IMR-90 (cell line): Measurements from ENCODE around the gene USP47. TPM values are rescaled to one million over a fixed set of nuclear protein-coding genes. Genes with fewer than 3 reads are reported as not detected.
A peak's percentile ranks its signal among the peaks of the same experiment; 100 is the strongest.

Experiments used
- ATAC-seq: fragments of 200-7000 bp; cut with Tn5 transposase; 2 replicates; pipeline ENCODE4 v1.9.1; 2020; ENCODE audit warnings: low read depth, mild to moderate bottlenecking, moderate library complexity
- BruUV-seq: library from RNA; stranded (reverse); fragments of 400-500 nt; replicated peaks from 2 replicates; lab custom pipeline; 2021; lab: Mats Ljungman, UMichigan
- CTCF ChIA-PET: fragments of 300-600 bp; formaldehyde crosslinking; extraction: SDS; loops from one replicate; lab custom pipeline; 2021; ENCODE audit warnings: antibody characterized with exemption; lab: Yijun Ruan, JAX
- POLR2A ChIA-PET: fragments of 300-600 bp; sonication (Branson Sonifier 250); formaldehyde crosslinking; loops from one replicate; lab custom pipeline; 2022; ENCODE audit warnings: antibody characterized with exemption; ENCODE audit not compliant: unreplicated experiment; lab: Charles Lee
- DNase-seq: peaks from one replicate; pipeline ENCODE4 v3.0.0; 2013
- H2AFZ ChIP-seq: replicated peaks from 2 replicates; pipeline ENCODE3; 2013; ENCODE audit warnings: low read length, mild to moderate bottlenecking; ENCODE audit not compliant: poor library complexity
- H2AK5ac ChIP-seq: 2 replicates; pipeline ENCODE4 v1.6.1; 2013; ENCODE audit warnings: low read depth, low read length, inconsistent platforms
- H2AK9ac ChIP-seq: replicated peaks from 2 replicates; pipeline ENCODE3; 2013; ENCODE audit warnings: mild to moderate bottlenecking, low read depth, low read length, moderate library complexity; ENCODE audit not compliant: poor library complexity
- H2BK120ac ChIP-seq: 2 replicates; pipeline ENCODE4 v1.6.1; 2013; ENCODE audit warnings: low read depth, low read length, inconsistent platforms
- H2BK15ac ChIP-seq: 3 replicates; pipeline ENCODE4 v1.6.1; 2013; ENCODE audit warnings: low read depth, low read length, inconsistent platforms
- H2BK20ac ChIP-seq: 2 replicates; pipeline ENCODE4 v1.6.1; 2013; ENCODE audit warnings: low read depth, mild to moderate bottlenecking, inconsistent platforms, low read length, moderate library complexity
- H2BK5ac ChIP-seq: 2 replicates; pipeline ENCODE4 v1.6.1; 2013; ENCODE audit warnings: mild to moderate bottlenecking, low read depth, low read length, inconsistent platforms; ENCODE audit not compliant: poor library complexity, severe bottlenecking
- H3K14ac ChIP-seq: replicated peaks from 2 replicates; pipeline ENCODE4 v1.6.1; 2013; ENCODE audit warnings: low read depth, low read length, inconsistent platforms
- H3K18ac ChIP-seq: 2 replicates; pipeline ENCODE4 v1.6.1; 2013; ENCODE audit warnings: low read depth, low read length, control low read depth
- H3K23ac ChIP-seq: 2 replicates; pipeline ENCODE4 v1.6.1; 2013; ENCODE audit warnings: low read depth, low read length, inconsistent platforms
- H3K27ac ChIP-seq: 2 replicates; pipeline ENCODE4 v1.5.1; 2013; ENCODE audit warnings: mild to moderate bottlenecking, control low read depth, low read length; ENCODE audit not compliant: insufficient read depth
- H3K27me3 ChIP-seq: 2 replicates; pipeline ENCODE4 v1.6.1; 2013; ENCODE audit warnings: low read length; ENCODE audit not compliant: control insufficient read depth, insufficient read depth
- H3K36me3 ChIP-seq: 2 replicates; pipeline ENCODE4 v1.6.1; 2013; ENCODE audit warnings: low read length, mixed read lengths; ENCODE audit not compliant: control insufficient read depth, insufficient read depth
- H3K4ac ChIP-seq: 2 replicates; pipeline ENCODE4 v1.6.1; 2013; ENCODE audit warnings: low read depth, low read length, inconsistent platforms
- H3K4me1 ChIP-seq: 2 replicates; pipeline ENCODE4 v1.6.1; 2013; ENCODE audit warnings: low read length, mixed read lengths; ENCODE audit not compliant: control insufficient read depth, insufficient read depth
- H3K4me2 ChIP-seq: 2 replicates; pipeline ENCODE4 v1.6.1; 2013; ENCODE audit warnings: low read depth, mild to moderate bottlenecking, control low read depth, low read length, moderate library complexity
- H3K4me3 ChIP-seq: 2 replicates; pipeline ENCODE4 v1.5.1; 2013; ENCODE audit warnings: low read depth, mild to moderate bottlenecking, control low read depth, low read length, moderate library complexity; ENCODE audit not compliant: insufficient read depth
- H3K56ac ChIP-seq: 2 replicates; pipeline ENCODE4 v1.6.1; 2013; ENCODE audit warnings: low read length, inconsistent platforms; ENCODE audit not compliant: insufficient read depth; ENCODE audit errors: extremely low read depth
- H3K79me1 ChIP-seq, 2 experiments: 2 replicates each; pipeline ENCODE4 v1.6.1; 2013; ENCODE audit warnings: low read length in 2 of 2, inconsistent platforms in 1 of 2, low read depth in 1 of 2
- H3K9ac ChIP-seq: 2 replicates; pipeline ENCODE4 v1.6.1; 2013; ENCODE audit warnings: low read depth, low read length, control low read depth
- H3K9me1 ChIP-seq: 2 replicates; pipeline ENCODE4 v1.6.1; 2013; ENCODE audit warnings: low read length, inconsistent platforms; ENCODE audit not compliant: insufficient read depth
- H3K9me3 ChIP-seq: 2 replicates; pipeline ENCODE4 v1.6.1; 2013; ENCODE audit warnings: low read length; ENCODE audit not compliant: control insufficient read depth, insufficient read depth
- H4K20me1 ChIP-seq: 2 replicates; pipeline ENCODE4 v1.6.1; 2013; ENCODE audit warnings: low read length, inconsistent platforms; ENCODE audit not compliant: insufficient read depth
- H4K5ac ChIP-seq: 2 replicates; pipeline ENCODE4 v1.6.1; 2013; ENCODE audit warnings: mild to moderate bottlenecking, low read depth, low read length, control low read depth
- H4K8ac ChIP-seq, 2 experiments: 2 replicates each; pipeline ENCODE4 v1.6.1; 2013; ENCODE audit warnings: low read depth in 2 of 2, low read length in 2 of 2, control low read depth in 1 of 2, inconsistent platforms in 1 of 2
- H4K91ac ChIP-seq: 2 replicates; pipeline ENCODE4 v1.6.1; 2013; ENCODE audit warnings: low read depth, low read length, inconsistent platforms; ENCODE audit not compliant: insufficient read depth
- CEBPB ChIP-seq: IDR thresholded peaks from 2 replicates; pipeline ENCODE4 v1.6.1; 2012; ENCODE audit warnings: low read depth, low read length, improper control_type of control experiment
- POLR2A ChIP-seq: IDR thresholded peaks from 2 replicates; pipeline ENCODE4 v1.6.1; 2012; ENCODE audit warnings: mild to moderate bottlenecking, low read depth, low read length
- WGBS, 2 experiments: methylation state at CpG; one replicate each; pipeline versions ENCODE4 v1.1.5 to v1.1.7; 2013; ENCODE audit warnings: missing lambda C conversion rate in 2 of 2; ENCODE audit not compliant: insufficient read length in 1 of 2; ENCODE audit errors: extremely low coverage in 2 of 2; 5-methylcytosine and 5-hydroxymethylcytosine counted together
- dilution Hi-C: fragments of 300-500 bp; cut with HindIII; formaldehyde crosslinking; loops from one replicate; pipeline ENCODE4 v1.14.3; 2018; ENCODE audit warnings: low sequenced_read_pairs; ENCODE audit not compliant: unreplicated experiment
- in situ Hi-C: fragments of 300-500 bp; cut with MboI; formaldehyde crosslinking; loops from 3 replicates; pipeline ENCODE4 v1.14.3; 2019; ENCODE audit warnings: low sequenced_read_pairs, inconsistent platforms, mixed read lengths
- intact Hi-C: fragments of 100-400 bp; cut with micrococcal nuclease; formaldehyde crosslinking; loops from 2 replicates; pipeline ENCODE4 v1.10.0; 2022
- polyA plus RNA-seq, 3 experiments: library from polyadenylated mRNA; depleted of rRNA; stranded (reverse); fragments of >200 nt; gene quantifications; 2 replicates each; pipeline ENCODE4 v1.2.3, GENCODE V29; 2012; ENCODE audit warnings: low replicate concordance in 1 of 3
- total RNA-seq: library from RNA; depleted of rRNA; stranded (reverse); fragments of >200 nt; gene quantifications from 2 replicates; pipeline ENCODE4 v1.2.3, GENCODE V29; 2012

USP47 gene
- total and polyA plus RNA-seq, 2 of the 4 experiments (the other 2 are of a cell fraction): 15.0 to 110 TPM

DNA sequence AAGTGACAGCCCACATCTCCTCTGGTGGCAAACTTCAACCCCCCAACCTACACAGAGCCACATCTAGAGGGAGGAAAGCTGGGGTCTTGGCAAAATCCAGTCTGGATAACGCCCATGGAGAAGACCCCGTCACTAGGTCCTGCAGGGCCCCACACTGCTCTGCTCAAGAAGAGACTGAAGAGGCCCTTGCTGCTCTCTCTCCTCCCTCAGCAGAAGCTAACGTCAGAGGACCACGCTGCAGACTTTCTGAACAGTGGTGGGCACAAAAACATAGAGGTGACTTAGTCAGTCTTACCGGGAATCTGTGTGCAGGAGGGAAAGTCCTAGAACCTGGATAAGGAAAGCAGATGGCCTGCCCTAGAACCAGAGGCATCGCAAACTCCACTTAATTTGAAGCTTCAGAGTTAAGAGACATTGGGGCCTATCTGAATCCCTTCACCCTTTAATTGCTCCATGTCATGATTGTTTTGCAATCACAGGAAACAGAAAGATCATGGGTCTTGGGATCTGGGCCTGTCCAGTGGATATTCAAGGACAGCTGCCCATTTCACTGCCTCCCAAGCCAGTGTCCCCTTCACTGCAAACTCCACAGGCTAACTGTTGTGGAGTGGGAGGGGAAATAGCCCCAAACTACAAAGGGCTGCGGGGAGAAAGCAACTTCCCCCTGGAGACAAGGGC is 164.9 kb downstream of the USP47 start:
- H3K14ac ChIP-seq: peak overlapping the region; percentile 84
- peaks cover 29 to 66% of the 10 kb centered on the region in 2 experiments for H3K79me1 ChIP-seq
- peak overlapping the region; percentile 67 for H3K27ac ChIP-seq
- POLR2A ChIA-PET: no interaction called here
- peak overlapping the region; percentile 85 for H3K4ac ChIP-seq
- H3K4me3 ChIP-seq: peak overlapping the region; percentile 100
- peak overlapping the region; percentile 81 for H2BK5ac ChIP-seq
- no CpG with 5 or more reads among the region's 7 CpGs for WGBS, 2 experiments
- in situ Hi-C loops: no loop called here
- 0 out of 2 replicates have a peak overlapping the region, but pooled peaks have one; percentile 54 for H3K56ac ChIP-seq
- H3K4me2 ChIP-seq: peak overlapping the region; percentile 97
- BruUV-seq: no TSS peak
- H4K5ac ChIP-seq: peak overlapping the region; percentile 76
- peak overlapping the region; percentile 75 for H2BK20ac ChIP-seq
- DNase-seq (no peak), ATAC-seq (no peak)
- peak overlapping the region; percentile 84 for H3K18ac ChIP-seq
- intact Hi-C loops: no loop called here
- peak overlapping the region; percentile 92 for H2AK9ac ChIP-seq
- peaks cover 33% of the 10 kb centered on the region for H3K4me1 ChIP-seq
- peak overlapping the region; percentile 26 for H4K91ac ChIP-seq
- TF ChIP-seq POLR2A (no peak), CEBPB (peak; percentile 53; the same call in 1 of the 2 replicates)
- CTCF ChIA-PET: interaction anchor here (1.4 kb wide), 1 partner anchor 28 kb away, joined by 3 read pairs; no protein-coding TSS in a partner anchor
- 0 out of 2 replicates have a peak overlapping the region, but pooled peaks have one; percentile 70 for H3K9ac ChIP-seq
- H3K9me3 ChIP-seq: no peaks in the 10 kb centered on the region
- dilution Hi-C loops: no loop called here
- peaks cover 41% of the 10 kb centered on the region for H3K9me1 ChIP-seq
- no peaks in the 10 kb centered on the region for H3K27me3 ChIP-seq
- H3K36me3 ChIP-seq: peaks cover 19% of the 10 kb centered on the region
- H4K20me1 ChIP-seq: peaks cover 42% of the 10 kb centered on the region
- H2AFZ ChIP-seq: peak overlapping the region; percentile 27
- H2BK120ac ChIP-seq: peak overlapping the region; percentile 66
- H2AK5ac ChIP-seq: peak overlapping the region; percentile 91
- peak overlapping the region in 1 of 2 experiments; percentile 57; a peak in 2 of 4 replicates for H4K8ac ChIP-seq
- H2BK15ac ChIP-seq: peak overlapping the region; percentile 62; the same call in 1 of the 3 replicates
- peak overlapping the region; percentile 94 for H3K23ac ChIP-seq
